Ishikawa (cell line): ENCODE measurements around the gene CDH16.

ENCODE experiments used
- RAD21 ChIP-seq: IDR thresholded peaks from 2 replicates; pipeline ENCODE4 v1.6.1; 2012; ENCODE audit warnings: low read depth
- TAF1 ChIP-seq: IDR thresholded peaks from 2 replicates; pipeline ENCODE4 v1.6.1; 2012; ENCODE audit warnings: low read depth, mild to moderate bottlenecking

DNA sequence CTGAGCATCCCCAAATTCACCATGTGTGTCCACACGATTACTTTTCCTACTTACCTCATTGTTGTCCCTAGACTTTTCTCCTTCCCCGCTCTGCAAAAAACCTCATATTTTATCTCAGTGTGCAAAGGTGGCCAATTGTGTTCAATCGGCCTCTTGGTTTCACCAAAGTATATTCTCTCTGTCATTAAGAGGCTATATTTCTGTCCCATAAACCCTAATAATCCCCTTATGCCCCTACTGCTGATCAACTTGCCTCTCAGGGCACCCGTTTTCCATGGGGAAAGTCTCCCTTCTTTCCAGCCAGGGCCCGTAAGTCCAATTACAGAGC lies 28.3 kb upstream of the CDH16 start:
- TF ChIP-seq RAD21 (no peak), TAF1 (no peak)
